ENCODE measurements around the gene RSRC1.

DNA sequence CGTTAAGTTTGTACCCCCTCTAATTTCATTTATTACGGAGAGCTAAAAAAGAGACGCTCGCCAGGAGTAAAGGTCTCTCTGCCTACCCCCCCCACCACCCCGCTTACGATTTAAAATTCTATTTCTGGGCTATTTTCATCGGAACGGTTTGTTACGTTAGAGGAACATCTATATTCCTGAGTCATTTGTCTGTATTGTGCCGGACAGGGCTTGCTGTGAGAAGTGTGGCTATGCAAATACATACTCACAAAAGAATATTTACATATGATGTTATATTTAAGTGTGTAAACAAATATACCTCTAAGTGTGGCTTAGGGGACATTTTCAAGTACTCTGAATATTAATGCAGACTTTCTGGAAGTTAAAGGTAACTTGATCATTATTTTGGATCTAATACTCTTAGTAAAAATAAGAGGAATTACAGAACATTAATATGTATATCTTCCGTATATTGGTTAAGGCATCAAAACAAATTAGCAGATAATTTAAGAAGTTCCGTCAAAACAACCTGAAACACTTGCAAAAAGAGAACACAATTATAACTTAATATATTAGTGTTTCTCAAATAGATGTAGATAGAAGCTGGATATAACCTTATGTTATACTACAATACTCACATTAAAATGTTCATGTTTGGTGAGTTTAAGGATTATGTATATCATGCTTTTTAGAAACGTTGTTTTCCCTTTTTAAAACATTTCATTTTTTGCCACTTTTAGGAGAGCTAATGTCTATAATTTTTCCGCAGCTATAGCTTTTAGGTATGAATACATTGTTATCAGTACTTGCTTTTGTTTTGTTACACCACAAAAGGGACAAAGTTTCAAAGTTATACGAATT lies 2.1 kb upstream of the RSRC1 start:
- TF ChIP-seq, protein P1, sequence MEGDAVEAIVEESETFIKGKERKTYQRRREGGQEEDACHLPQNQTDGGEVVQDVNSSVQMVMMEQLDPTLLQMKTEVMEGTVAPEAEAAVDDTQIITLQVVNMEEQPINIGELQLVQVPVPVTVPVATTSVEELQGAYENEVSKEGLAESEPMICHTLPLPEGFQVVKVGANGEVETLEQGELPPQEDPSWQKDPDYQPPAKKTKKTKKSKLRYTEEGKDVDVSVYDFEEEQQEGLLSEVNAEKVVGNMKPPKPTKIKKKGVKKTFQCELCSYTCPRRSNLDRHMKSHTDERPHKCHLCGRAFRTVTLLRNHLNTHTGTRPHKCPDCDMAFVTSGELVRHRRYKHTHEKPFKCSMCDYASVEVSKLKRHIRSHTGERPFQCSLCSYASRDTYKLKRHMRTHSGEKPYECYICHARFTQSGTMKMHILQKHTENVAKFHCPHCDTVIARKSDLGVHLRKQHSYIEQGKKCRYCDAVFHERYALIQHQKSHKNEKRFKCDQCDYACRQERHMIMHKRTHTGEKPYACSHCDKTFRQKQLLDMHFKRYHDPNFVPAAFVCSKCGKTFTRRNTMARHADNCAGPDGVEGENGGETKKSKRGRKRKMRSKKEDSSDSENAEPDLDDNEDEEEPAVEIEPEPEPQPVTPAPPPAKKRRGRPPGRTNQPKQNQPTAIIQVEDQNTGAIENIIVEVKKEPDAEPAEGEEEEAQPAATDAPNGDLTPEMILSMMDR (IDR thresholded peaks at IDR 0.05 in 4 of 5, conservative IDR thresholded peaks at IDR 0.05 in 1 of 5) = no peak
- no peak for TF ChIP-seq POLR2A (IDR thresholded peaks at IDR 0.05)

All from gastrocnemius medialis (tissue), 4 donors.